Heart right ventricle (tissue), 16 donors: ENCODE data around the gene TSHR. TPM values are rescaled to one million over a fixed set of nuclear protein-coding genes. Genes with fewer than 3 reads are reported as not detected.

Experiments used
- ATAC-seq, 8 donors: fragments of 200-7000 bp; cut with Tn5 transposase; one replicate each; pipeline ENCODE4 v1.9.1; 2020; ENCODE audit warnings: mild to moderate bottlenecking in 8 of 8, moderate library complexity in 8 of 8, moderate number of reproducible peaks in 1 of 8
- DNase-seq, 2 donors: peaks; one replicate each; pipeline ENCODE4 v3.0.0-alpha.2; 2020
- H3K27ac ChIP-seq, 10 donors: fragments of 200-600 bp; sonication (generic) in 2 of 10; one replicate each; pipeline versions ENCODE4 v1.5.0 to v1.8.0; 2020 to 2022; ENCODE audit warnings: mild to moderate bottlenecking in 3 of 10
- H3K27me3 ChIP-seq, 7 donors: fragments of 200-600 bp; one replicate each; pipeline ENCODE4 v1.8.0; 2021 to 2022; ENCODE audit warnings: mild to moderate bottlenecking in 2 of 7
- H3K36me3 ChIP-seq, 9 donors: fragments of 200-600 bp; sonication (generic) in 1 of 9; one replicate each; pipeline versions ENCODE4 v1.5.0 to v1.8.0; 2020 to 2022; ENCODE audit warnings: mild to moderate bottlenecking in 2 of 9
- H3K4me1 ChIP-seq, 9 donors: fragments of 200-600 bp; sonication (generic) in 1 of 9; one replicate each; pipeline versions ENCODE4 v1.5.0 to v1.8.0; 2020 to 2022; ENCODE audit warnings: mild to moderate bottlenecking in 4 of 9
- H3K4me3 ChIP-seq, 10 donors: fragments of 200-600 bp; sonication (generic) in 2 of 10; one replicate each; pipeline versions ENCODE4 v1.5.0 to v1.8.0; 2020 to 2022; ENCODE audit warnings: mild to moderate bottlenecking in 7 of 10, moderate library complexity in 2 of 10
- H3K9me3 ChIP-seq, 11 donors: fragments of 200-600 bp in 10 of 11; sonication (generic) in 2 of 11; one replicate each; pipeline versions ENCODE4 v1.5.0 to v1.8.0; 2013 to 2022; ENCODE audit warnings: mild to moderate bottlenecking in 2 of 11, control low read depth in 1 of 11, moderate library complexity in 1 of 11
- WGBS, 2 donors: extraction: QIAGEN DNeasy Blood & Tissue Kit; methylation state at CpG; one replicate each; pipeline ENCODE4 v1.1.7; 2013; ENCODE audit warnings: inconsistent platforms in 1 of 2; 5-methylcytosine and 5-hydroxymethylcytosine counted together
- intact Hi-C, 10 donors: fragments of 100-400 bp; cut with DNase I; formaldehyde crosslinking; loops; one replicate each; pipeline versions ENCODE4 v1.11.1 to v1.14.2; 2022
- polyA plus RNA-seq, 2 donors: library from polyadenylated mRNA; stranded (reverse); fragments of 200-250 nt; gene quantifications; one replicate each; pipeline ENCODE4 v1.2.3, GENCODE V29; 2013
- total RNA-seq, 10 donors: library from RNA; stranded (reverse); fragmentation: NEBNext Ultra II Directional in 3 of 10; extraction: Animal tissue kit (Norgen Biotek cat#: 25700) in 3 of 10; gene quantifications; one replicate each; pipeline versions ENCODE4 v1.2.1 to v1.2.4, GENCODE V29; 2021 to 2023
- TF ChIP-seq, protein P1 (sequence below), 9 donors: fragments of 200-600 bp; sonication (generic) in 2 of 9; IDR thresholded peaks; one replicate each; pipeline versions ENCODE4 v1.5.0 to v1.8.0; 2021 to 2022; ENCODE audit warnings: antibody characterized with exemption in 9 of 9, mild to moderate bottlenecking in 5 of 9, moderate library complexity in 1 of 9
- donor health status: Arrhythmogenic right ventricular cardiomyopathy.
- donor health status: ischemic (EF 13 %, LVEDD 7.1; RV severe dilation, severe dysfunction).
- donor health status: healthy with polysubstance abuse.
- donor health status: DM: no; HTN: yes; CAD: no.
- donor health status: DM: no; HTN: no; CAD: no.
- donor health status: ischemic (EF 25% LVEDD 6.9; RV normal size, moderate dysfunction).
- donor health status: ischemic (EF 25% LVEDD 5.7; RV mildly dilated, moderate dysfunction).
- donor health status: healthy.
- donor health status: DM: yes; HTN: yes; CAD: no.
- donor health status: Ischemic cardiomyopathy.
- donor health status: ischemic (EF 35%, LVEDD 5.7; RV mildly dilated, moderate dysfunction).
- donor health status: nonischemic (EF 11% LVEDD 7.7; RV severe dilation, severe dysfunction).
- donor health status: DM: yes; HTN: yes; CAD: no.
- donor health status: PGD.
- donor health status: ischemic (EF 29% LVEDD 5.4; RV normal size, mild dysfunction).
- donor health status: nonischemic (EF 23%, LVEDD 6.1; RV moderate dilation, normal function).

Gene TSHR
- total and polyA plus RNA-seq, 12 donors: 0.04 TPM; not detected in 11

- no peak for DNase-seq
- Histone ChIP-seq H3K4me1 (peaks cover 0 to 27% (median 9%) of the 10 kb centered on the region in 9 donors), H3K36me3 (no peaks in the 10 kb centered on the region), H3K4me3 (no peak overlapping the region), H3K27me3 (peaks cover 0 to 25% (median 15%) of the 10 kb centered on the region in 7 donors), H3K27ac (peak overlapping the region in 1 of 10 donors; percentile 61), H3K9me3 (no peaks in the 10 kb centered on the region)
- 69 to 81% methylated on average over 4 of the region's 4 CpGs for WGBS, 2 donors
- intact Hi-C loops: loop anchor here in 4 of 10 donors (10.0 kb wide), 3 partner anchors 205 to 495 kb away; no protein-coding TSS in a partner anchor
- no peak for ATAC-seq
- TF ChIP-seq, protein P1, sequence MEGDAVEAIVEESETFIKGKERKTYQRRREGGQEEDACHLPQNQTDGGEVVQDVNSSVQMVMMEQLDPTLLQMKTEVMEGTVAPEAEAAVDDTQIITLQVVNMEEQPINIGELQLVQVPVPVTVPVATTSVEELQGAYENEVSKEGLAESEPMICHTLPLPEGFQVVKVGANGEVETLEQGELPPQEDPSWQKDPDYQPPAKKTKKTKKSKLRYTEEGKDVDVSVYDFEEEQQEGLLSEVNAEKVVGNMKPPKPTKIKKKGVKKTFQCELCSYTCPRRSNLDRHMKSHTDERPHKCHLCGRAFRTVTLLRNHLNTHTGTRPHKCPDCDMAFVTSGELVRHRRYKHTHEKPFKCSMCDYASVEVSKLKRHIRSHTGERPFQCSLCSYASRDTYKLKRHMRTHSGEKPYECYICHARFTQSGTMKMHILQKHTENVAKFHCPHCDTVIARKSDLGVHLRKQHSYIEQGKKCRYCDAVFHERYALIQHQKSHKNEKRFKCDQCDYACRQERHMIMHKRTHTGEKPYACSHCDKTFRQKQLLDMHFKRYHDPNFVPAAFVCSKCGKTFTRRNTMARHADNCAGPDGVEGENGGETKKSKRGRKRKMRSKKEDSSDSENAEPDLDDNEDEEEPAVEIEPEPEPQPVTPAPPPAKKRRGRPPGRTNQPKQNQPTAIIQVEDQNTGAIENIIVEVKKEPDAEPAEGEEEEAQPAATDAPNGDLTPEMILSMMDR (IDR thresholded peaks at IDR 0.05): no peak
Measured at GRCh38 chr14:80959496-80959895, 4.1 kb downstream of the TSHR start.

DNA sequence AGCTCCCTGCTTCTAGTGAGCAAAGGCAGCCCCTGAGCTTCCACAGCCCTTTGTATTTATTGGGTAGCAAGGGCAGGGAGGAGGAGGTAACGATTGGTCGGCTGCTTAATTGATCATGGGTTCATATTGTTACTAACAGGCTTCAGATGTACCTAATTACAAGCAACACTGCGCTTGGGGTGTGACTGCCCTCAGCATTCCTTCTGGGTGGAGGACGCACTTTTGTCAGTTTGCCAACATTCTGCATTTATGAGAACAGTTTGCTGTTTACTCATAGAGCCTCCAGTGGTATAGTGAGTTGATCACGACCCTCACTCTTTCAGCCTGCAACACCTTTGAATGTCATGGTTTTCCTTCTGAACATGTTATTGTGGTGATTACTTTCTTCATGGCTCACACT is 9.6 kb downstream of the TSHR start:
- DNase-seq (no peak), ATAC-seq (no peak)
- intact Hi-C loops: no loop called here
- H3K36me3 ChIP-seq: no peaks in the 10 kb centered on the region
- WGBS, 2 donors: 68 to 78% methylated on average over 5 of the region's 5 CpGs
- H3K4me3 ChIP-seq: no peak overlapping the region
- H3K9me3 ChIP-seq: no peaks in the 10 kb centered on the region
- no peak overlapping the region for H3K27ac ChIP-seq
- TF ChIP-seq, protein P1 (IDR thresholded peaks at IDR 0.05): no peak
- peaks cover 0 to 15% (median 4%) of the 10 kb centered on the region in 7 donors for H3K27me3 ChIP-seq
- peaks cover 0 to 1% (median 0%) of the 10 kb centered on the region in 9 donors for H3K4me1 ChIP-seq

DNA sequence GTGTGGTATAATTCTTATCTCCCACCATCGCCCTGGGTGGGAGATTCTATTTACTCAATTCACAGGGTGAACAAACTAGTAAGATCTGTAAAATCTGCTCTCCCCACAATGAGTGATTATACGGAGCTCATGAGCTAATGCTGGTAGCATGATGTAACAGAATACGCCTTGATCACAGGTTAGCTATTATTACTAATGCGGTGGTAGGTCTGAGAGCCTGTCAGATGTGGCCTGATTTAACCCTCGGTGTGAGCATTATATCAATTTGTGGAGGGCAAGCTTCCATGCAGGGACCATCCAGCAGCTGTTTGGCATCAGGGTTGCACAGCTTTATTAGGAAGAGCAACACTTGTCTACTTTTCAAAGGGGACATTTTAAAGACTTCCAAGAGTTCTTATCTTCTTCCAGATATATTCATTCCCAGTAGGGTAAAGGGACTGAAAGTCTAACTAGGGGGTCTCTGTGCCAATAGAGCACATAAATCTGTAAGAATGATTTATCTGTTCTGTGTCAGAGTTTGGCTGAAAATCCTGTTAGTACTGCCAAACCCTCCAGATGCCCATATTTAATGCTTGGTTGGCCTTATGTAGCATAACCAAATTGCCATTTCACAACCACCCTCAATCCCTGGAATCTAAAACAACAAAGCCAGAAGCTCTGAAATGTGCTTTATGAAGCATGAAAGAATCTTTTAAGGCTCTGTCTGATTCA is 18.7 kb downstream of the TSHR start:
- WGBS, 2 donors: 60 to 66% methylated on average over 5 of the region's 5 CpGs
- DNase-seq: no peak
- Histone ChIP-seq H3K9me3 (no peaks in the 10 kb centered on the region), H3K27me3 (peaks cover 0 to 23% (median 0%) of the 10 kb centered on the region in 7 donors), H3K4me3 (no peak overlapping the region), H3K36me3 (no peaks in the 10 kb centered on the region), H3K27ac (no peak overlapping the region), H3K4me1 (no peaks in the 10 kb centered on the region)
- intact Hi-C loops: no loop called here
- TF ChIP-seq, protein P1 (IDR thresholded peaks at IDR 0.05): no peak
- ATAC-seq: no peak

DNA sequence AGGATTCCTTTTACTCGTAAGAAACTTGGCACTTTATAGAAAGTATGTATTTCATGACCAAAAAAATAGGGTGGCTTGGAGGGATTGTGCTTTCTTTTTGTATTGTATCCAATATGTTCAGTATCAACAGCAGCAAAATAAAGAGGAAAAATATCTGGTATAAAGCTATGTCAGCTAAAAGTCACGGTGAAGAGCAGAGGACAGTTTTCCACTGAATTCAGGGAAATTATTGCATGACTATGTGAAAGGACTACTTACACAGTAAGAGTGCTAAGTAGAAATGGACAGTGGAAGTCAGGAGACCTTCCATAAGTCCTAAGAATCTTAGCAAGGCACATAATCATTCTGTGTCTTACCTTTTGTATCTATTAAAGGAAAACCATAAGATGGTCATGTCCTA is 19.3 kb downstream of the TSHR start:
- ATAC-seq: no peak
- no peaks in the 10 kb centered on the region for H3K9me3 ChIP-seq
- peaks cover 0 to 20% (median 0%) of the 10 kb centered on the region in 7 donors for H3K27me3 ChIP-seq
- 76 to 79% methylated on average over 2 of the region's 2 CpGs for WGBS, 2 donors
- no peaks in the 10 kb centered on the region for H3K36me3 ChIP-seq
- no peak overlapping the region for H3K27ac ChIP-seq
- no peak for DNase-seq
- no peaks in the 10 kb centered on the region for H3K4me1 ChIP-seq
- TF ChIP-seq, protein P1 (IDR thresholded peaks at IDR 0.05): no peak
- intact Hi-C loops: no loop called here
- no peak overlapping the region for H3K4me3 ChIP-seq
